SU-DHL-6 (cell line): ENCODE measurements around the gene FAM124A.

Experiments used
- H2AFZ ChIP-seq: fragments of 200-600 bp; sonication (generic); 2 replicates; pipeline ENCODE4 v1.6.1; 2014; ENCODE audit warnings: low read depth, mild to moderate bottlenecking, moderate library complexity, mixed read lengths, antibody characterized with exemption, low read length; ENCODE audit not compliant: severe bottlenecking
- H3F3A ChIP-seq: fragments of 200-600 bp; shearing (Covaris generic); 2 replicates; pipeline ENCODE4 v1.6.0; 2016; ENCODE audit warnings: antibody characterized with exemption, mild to moderate bottlenecking; ENCODE audit not compliant: insufficient read depth
- H3K27ac ChIP-seq: fragments of 200-600 bp; sonication (generic); 2 replicates; pipeline ENCODE4 v1.5.1; 2016; ENCODE audit warnings: low read depth, mild to moderate bottlenecking, low read length, moderate library complexity, mixed read lengths
- H3K27me3 ChIP-seq: fragments of 200-600 bp; sonication (generic), shearing (Covaris generic); 2 replicates; pipeline ENCODE4 v1.6.0; 2014; ENCODE audit warnings: mild to moderate bottlenecking, low read length
- H3K36me3 ChIP-seq: fragments of 200-600 bp; sonication (generic); 2 replicates; pipeline ENCODE4 v1.6.1; 2014; ENCODE audit warnings: mild to moderate bottlenecking, low read length, mixed read lengths
- H3K4me2 ChIP-seq: fragments of 300-600, 200-600 bp; shearing (Covaris generic), sonication (generic); 2 replicates; pipeline ENCODE4 v1.6.0; 2014; ENCODE audit warnings: low read length, low read depth, mild to moderate bottlenecking; ENCODE audit not compliant: poor library complexity, severe bottlenecking
- H3K4me3 ChIP-seq: fragments of 200-600 bp; sonication (generic); 2 replicates; pipeline ENCODE4 v1.5.1; 2014; ENCODE audit warnings: antibody characterized with exemption, low read length, mild to moderate bottlenecking, mixed read lengths; ENCODE audit not compliant: insufficient read depth, poor library complexity, severe bottlenecking
- H3K79me2 ChIP-seq: fragments of 200-600 bp; sonication (generic); 2 replicates; pipeline ENCODE4 v1.6.1; 2014; ENCODE audit warnings: mild to moderate bottlenecking, low read length, moderate library complexity; ENCODE audit not compliant: insufficient read depth
- H3K9ac ChIP-seq: fragments of 200-600 bp; sonication (generic); 2 replicates; pipeline ENCODE4 v1.7.0; 2014; ENCODE audit warnings: mild to moderate bottlenecking, low read length
- H3K9me2 ChIP-seq: fragments of 200-600 bp; sonication (generic); replicated peaks from 2 replicates; pipeline ENCODE4 v1.6.1; 2014; ENCODE audit warnings: low read length; ENCODE audit not compliant: insufficient read depth
- H3K9me3 ChIP-seq: fragments of 200-600 bp; sonication (generic); 2 replicates; pipeline ENCODE4 v1.6.1; 2014; ENCODE audit warnings: low read length, mixed read lengths; ENCODE audit not compliant: insufficient read depth
- H4K20me1 ChIP-seq: fragments of 200-600 bp; sonication (generic); 2 replicates; pipeline ENCODE4 v1.6.1; 2014; ENCODE audit warnings: low read depth, mild to moderate bottlenecking, antibody characterized with exemption, low read length, moderate library complexity, mixed read lengths
- CTCF ChIP-seq: fragments of 200-600 bp; sonication (generic); IDR thresholded peaks from one replicate; pipeline ENCODE4 v1.5.1; 2017; ENCODE audit warnings: antibody characterized with exemption, mild to moderate bottlenecking, low read length, moderate library complexity; ENCODE audit not compliant: insufficient read depth, poor library complexity, severe bottlenecking
- EZH2phosphoT487 ChIP-seq: fragments of 200-600 bp; sonication (generic), shearing (Covaris generic); conservative IDR thresholded peaks from 2 replicates; pipeline ENCODE4 v1.6.1; 2018; ENCODE audit warnings: mild to moderate bottlenecking, antibody characterized with exemption, low read length, moderate library complexity, mixed read lengths

The FAM124A gene

GRCh38 chr13:51233117-51233826 is 11.1 kb downstream of the FAM124A start:
- Histone ChIP-seq H3K36me3 (no peaks in the 10 kb centered on the region), H3K9me3 (no peaks in the 10 kb centered on the region), H2AFZ (no peak overlapping the region), H3K79me2 (no peaks in the 10 kb centered on the region), H3K4me2 (no peak overlapping the region), H3K4me3 (no peak overlapping the region), H3K9me2 (no peaks in the 10 kb centered on the region), H3K27ac (no peak overlapping the region), H3F3A (no peaks in the 10 kb centered on the region), H4K20me1 (no peaks in the 10 kb centered on the region), H3K9ac (no peak overlapping the region), H3K27me3 (no peaks in the 10 kb centered on the region)
- no peak for TF ChIP-seq EZH2phosphoT487
- no peak for TF ChIP-seq CTCF

DNA sequence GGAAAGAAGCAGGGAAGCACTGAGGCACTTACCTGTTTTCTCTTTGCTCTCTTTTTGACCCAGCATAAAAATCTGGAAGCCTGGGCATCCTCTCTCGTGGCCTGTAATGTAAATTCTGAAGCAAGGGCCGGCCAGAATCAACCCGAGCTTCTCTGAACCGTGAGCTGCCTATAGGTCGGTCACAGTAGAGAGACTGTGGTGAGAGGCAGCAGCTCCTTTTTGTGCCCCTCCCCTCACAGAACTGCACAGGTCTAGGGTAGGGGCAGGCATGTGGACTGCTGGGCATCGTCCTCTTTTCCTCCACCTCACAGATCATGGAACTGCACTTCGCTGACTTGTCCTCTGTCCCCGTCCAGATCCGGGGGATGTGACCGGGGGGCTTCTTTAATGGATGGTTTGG is 12.5 kb downstream of the FAM124A start:
- Histone ChIP-seq H2AFZ (no peak overlapping the region), H3K79me2 (no peaks in the 10 kb centered on the region), H3K27me3 (no peaks in the 10 kb centered on the region), H3K27ac (no peak overlapping the region), H3K9ac (no peak overlapping the region), H3K9me3 (no peaks in the 10 kb centered on the region), H3K9me2 (no peaks in the 10 kb centered on the region), H3K4me3 (no peak overlapping the region), H3K36me3 (no peaks in the 10 kb centered on the region), H3F3A (no peaks in the 10 kb centered on the region), H4K20me1 (no peaks in the 10 kb centered on the region), H3K4me2 (no peak overlapping the region)
- TF ChIP-seq EZH2phosphoT487 (no peak), CTCF (no peak)

DNA sequence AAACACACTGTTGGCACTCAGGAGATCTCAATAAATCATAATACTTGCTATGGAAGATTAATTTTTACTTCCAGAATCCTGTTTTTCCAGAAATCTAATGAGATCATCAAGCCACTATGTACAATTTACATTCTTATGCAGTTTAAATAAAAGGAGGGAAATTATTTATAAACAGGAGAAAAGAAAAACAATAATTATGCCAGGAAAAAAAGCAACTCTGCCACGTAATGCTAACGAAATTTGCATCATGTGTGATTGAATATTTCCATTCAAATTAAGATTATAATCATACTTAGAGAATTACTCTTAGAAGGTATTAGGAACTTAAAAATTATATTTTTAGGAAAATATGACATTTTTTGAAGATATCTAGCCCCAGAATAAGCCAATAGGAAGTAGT is 13.0 kb downstream of the FAM124A start:
- H3K4me2 ChIP-seq: no peak overlapping the region
- H3K9ac ChIP-seq: no peak overlapping the region
- TF ChIP-seq CTCF: no peak
- TF ChIP-seq EZH2phosphoT487: no peak

More for the DNA sequence above, 13.0 kb downstream of the FAM124A start:
- no peak overlapping the region for H2AFZ ChIP-seq
- no peaks in the 10 kb centered on the region for H3K27me3 ChIP-seq
- no peaks in the 10 kb centered on the region for H3K79me2 ChIP-seq
- H3K27ac ChIP-seq: no peak overlapping the region
- no peaks in the 10 kb centered on the region for H3F3A ChIP-seq
- no peaks in the 10 kb centered on the region for H4K20me1 ChIP-seq
- no peaks in the 10 kb centered on the region for H3K9me3 ChIP-seq
- H3K36me3 ChIP-seq: no peaks in the 10 kb centered on the region
- no peaks in the 10 kb centered on the region for H3K9me2 ChIP-seq
- H3K4me3 ChIP-seq: no peak overlapping the region
